ENCODE data around the gene INIP. TPM values are rescaled to one million over a fixed set of nuclear protein-coding genes. Genes with fewer than 3 reads are reported as not detected.

Gene INIP
- polyA plus RNA-seq, 1 donor from 2014 or later = 64.7 TPM

DNA sequence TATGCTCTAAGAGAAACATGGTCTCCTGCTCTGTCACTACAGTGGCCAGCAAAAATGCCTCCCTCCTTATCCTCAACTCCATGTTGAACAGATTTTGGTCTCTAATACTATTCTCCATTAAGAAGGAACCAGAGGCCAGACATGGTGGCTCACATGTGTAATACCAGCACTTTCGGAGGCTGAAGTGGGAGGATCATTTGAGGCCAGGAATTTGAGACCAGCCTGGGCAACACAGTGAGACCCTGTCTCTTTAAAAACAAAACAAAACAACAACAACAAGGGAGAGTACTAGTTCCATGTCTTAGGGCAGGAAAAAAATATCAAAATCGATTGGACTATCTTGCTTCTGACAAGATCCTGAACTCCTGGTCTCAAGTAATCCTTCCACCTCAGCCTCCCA is 14.6 kb downstream of the INIP start:
- Histone ChIP-seq H3K79me2 (replicated peaks; ENCODE audit: insufficient read depth, low read length) (peaks cover 7% of the 10 kb centered on the region), H3K36me3 (ENCODE audit: insufficient read depth, low read length) (no peaks in the 10 kb centered on the region)

DNA sequence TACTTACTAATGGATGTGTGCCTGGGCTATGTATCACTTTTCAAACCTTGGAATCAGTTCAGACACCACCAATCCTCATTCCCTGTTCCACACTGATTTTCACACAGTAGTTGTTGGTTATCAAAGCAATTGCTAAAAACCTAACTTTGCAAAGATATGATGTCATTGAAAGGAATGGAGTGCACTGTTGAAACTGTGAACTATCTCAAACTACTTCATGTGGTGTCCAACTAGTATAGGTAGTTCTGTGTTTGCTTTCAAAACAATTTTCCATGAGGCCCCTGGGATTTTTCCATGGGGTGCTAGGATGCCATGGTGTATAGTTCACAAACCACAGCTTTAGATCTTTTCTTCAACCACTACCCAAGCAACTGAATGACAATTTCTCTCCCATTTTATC is 17.8 kb downstream of the INIP start:
- Histone ChIP-seq H3F3A (ENCODE audit: insufficient read depth, low read length, poor library complexity, severe bottlenecking) (no peaks in the 10 kb centered on the region), H4K20me1 (ENCODE audit: insufficient read depth) (no peaks in the 10 kb centered on the region), H3K79me2 (replicated peaks; ENCODE audit: insufficient read depth, low read length) (peaks cover 7% of the 10 kb centered on the region), H3K9me2 (ENCODE audit: insufficient read depth, low read length) (no peaks in the 10 kb centered on the region), H2AFZ (ENCODE audit: low read depth, low read length) (no peak overlapping the region), H3K9me3 (ENCODE audit: low read length) (no peaks in the 10 kb centered on the region), H3K9ac (ENCODE audit: low read length) (no peak overlapping the region), H3K36me3 (ENCODE audit: insufficient read depth, low read length) (no peaks in the 10 kb centered on the region), H3K4me2 (ENCODE audit: low read length) (no peak overlapping the region), H3K4me3 (ENCODE audit: low read length) (no peak overlapping the region), H3K27me3 (ENCODE audit: insufficient read depth, low read depth, low read length) (no peaks in the 10 kb centered on the region), H3K27ac (ENCODE audit: low read length) (no peak overlapping the region)
- no peak for TF ChIP-seq RAD21 (conservative IDR thresholded peaks at IDR 0.05)
- TF ChIP-seq SMC3 (conservative IDR thresholded peaks at IDR 0.05; ENCODE audit: poor library complexity) = no peak
- TF ChIP-seq, protein P1, sequence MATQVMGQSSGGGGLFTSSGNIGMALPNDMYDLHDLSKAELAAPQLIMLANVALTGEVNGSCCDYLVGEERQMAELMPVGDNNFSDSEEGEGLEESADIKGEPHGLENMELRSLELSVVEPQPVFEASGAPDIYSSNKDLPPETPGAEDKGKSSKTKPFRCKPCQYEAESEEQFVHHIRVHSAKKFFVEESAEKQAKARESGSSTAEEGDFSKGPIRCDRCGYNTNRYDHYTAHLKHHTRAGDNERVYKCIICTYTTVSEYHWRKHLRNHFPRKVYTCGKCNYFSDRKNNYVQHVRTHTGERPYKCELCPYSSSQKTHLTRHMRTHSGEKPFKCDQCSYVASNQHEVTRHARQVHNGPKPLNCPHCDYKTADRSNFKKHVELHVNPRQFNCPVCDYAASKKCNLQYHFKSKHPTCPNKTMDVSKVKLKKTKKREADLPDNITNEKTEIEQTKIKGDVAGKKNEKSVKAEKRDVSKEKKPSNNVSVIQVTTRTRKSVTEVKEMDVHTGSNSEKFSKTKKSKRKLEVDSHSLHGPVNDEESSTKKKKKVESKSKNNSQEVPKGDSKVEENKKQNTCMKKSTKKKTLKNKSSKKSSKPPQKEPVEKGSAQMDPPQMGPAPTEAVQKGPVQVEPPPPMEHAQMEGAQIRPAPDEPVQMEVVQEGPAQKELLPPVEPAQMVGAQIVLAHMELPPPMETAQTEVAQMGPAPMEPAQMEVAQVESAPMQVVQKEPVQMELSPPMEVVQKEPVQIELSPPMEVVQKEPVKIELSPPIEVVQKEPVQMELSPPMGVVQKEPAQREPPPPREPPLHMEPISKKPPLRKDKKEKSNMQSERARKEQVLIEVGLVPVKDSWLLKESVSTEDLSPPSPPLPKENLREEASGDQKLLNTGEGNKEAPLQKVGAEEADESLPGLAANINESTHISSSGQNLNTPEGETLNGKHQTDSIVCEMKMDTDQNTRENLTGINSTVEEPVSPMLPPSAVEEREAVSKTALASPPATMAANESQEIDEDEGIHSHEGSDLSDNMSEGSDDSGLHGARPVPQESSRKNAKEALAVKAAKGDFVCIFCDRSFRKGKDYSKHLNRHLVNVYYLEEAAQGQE (IDR thresholded peaks at IDR 0.05; ENCODE audit: borderline replicate concordance) = no peak
- TF ChIP-seq TAF1 (IDR thresholded peaks at IDR 0.05; ENCODE audit: low read depth) = no peak
- no peak for TF ChIP-seq EP300 (conservative IDR thresholded peaks at IDR 0.05; ENCODE audit: poor library complexity, severe bottlenecking)
- TF ChIP-seq, protein P2, sequence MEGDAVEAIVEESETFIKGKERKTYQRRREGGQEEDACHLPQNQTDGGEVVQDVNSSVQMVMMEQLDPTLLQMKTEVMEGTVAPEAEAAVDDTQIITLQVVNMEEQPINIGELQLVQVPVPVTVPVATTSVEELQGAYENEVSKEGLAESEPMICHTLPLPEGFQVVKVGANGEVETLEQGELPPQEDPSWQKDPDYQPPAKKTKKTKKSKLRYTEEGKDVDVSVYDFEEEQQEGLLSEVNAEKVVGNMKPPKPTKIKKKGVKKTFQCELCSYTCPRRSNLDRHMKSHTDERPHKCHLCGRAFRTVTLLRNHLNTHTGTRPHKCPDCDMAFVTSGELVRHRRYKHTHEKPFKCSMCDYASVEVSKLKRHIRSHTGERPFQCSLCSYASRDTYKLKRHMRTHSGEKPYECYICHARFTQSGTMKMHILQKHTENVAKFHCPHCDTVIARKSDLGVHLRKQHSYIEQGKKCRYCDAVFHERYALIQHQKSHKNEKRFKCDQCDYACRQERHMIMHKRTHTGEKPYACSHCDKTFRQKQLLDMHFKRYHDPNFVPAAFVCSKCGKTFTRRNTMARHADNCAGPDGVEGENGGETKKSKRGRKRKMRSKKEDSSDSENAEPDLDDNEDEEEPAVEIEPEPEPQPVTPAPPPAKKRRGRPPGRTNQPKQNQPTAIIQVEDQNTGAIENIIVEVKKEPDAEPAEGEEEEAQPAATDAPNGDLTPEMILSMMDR (IDR thresholded peaks at IDR 0.05; ENCODE audit: poor library complexity, severe bottlenecking) = no peak
- TF ChIP-seq MXI1 (conservative IDR thresholded peaks at IDR 0.05; ENCODE audit: poor library complexity, severe bottlenecking) = no peak
- no peak for TF ChIP-seq POLR2AphosphoS5 (IDR thresholded peaks at IDR 0.05)
- TF ChIP-seq EZH2 (IDR thresholded peaks at IDR 0.05; ENCODE audit: borderline replicate concordance, insufficient read depth, low read length, poor library complexity, severe bottlenecking) = no peak

More for the DNA sequence above, 14.6 kb downstream of the INIP start:
- Histone ChIP-seq H3K27ac (ENCODE audit: low read length) (no peak overlapping the region), H4K20me1 (ENCODE audit: insufficient read depth) (no peaks in the 10 kb centered on the region), H3K4me2 (ENCODE audit: low read length) (no peak overlapping the region), H3K9ac (ENCODE audit: low read length) (no peak overlapping the region), H3K9me3 (ENCODE audit: low read length) (no peaks in the 10 kb centered on the region), H3F3A (ENCODE audit: insufficient read depth, low read length, poor library complexity, severe bottlenecking) (no peaks in the 10 kb centered on the region), H3K4me3 (ENCODE audit: low read length) (no peak overlapping the region), H3K27me3 (ENCODE audit: insufficient read depth, low read depth, low read length) (no peaks in the 10 kb centered on the region), H3K9me2 (ENCODE audit: insufficient read depth, low read length) (no peaks in the 10 kb centered on the region), H2AFZ (ENCODE audit: low read depth, low read length) (no peak overlapping the region)
- no peak for TF ChIP-seq RAD21 (conservative IDR thresholded peaks at IDR 0.05)
- no peak for TF ChIP-seq POLR2AphosphoS5 (IDR thresholded peaks at IDR 0.05)
- TF ChIP-seq TAF1 (IDR thresholded peaks at IDR 0.05; ENCODE audit: low read depth) = no peak
- no peak for TF ChIP-seq EZH2 (IDR thresholded peaks at IDR 0.05; ENCODE audit: borderline replicate concordance, insufficient read depth, low read length, poor library complexity, severe bottlenecking)
- TF ChIP-seq EP300 (conservative IDR thresholded peaks at IDR 0.05; ENCODE audit: poor library complexity, severe bottlenecking) = no peak
- TF ChIP-seq, protein P2 (IDR thresholded peaks at IDR 0.05; ENCODE audit: poor library complexity, severe bottlenecking) = no peak
- TF ChIP-seq, protein P1 (IDR thresholded peaks at IDR 0.05; ENCODE audit: borderline replicate concordance) = no peak
- no peak for TF ChIP-seq MXI1 (conservative IDR thresholded peaks at IDR 0.05; ENCODE audit: poor library complexity, severe bottlenecking)
- TF ChIP-seq SMC3 (conservative IDR thresholded peaks at IDR 0.05; ENCODE audit: poor library complexity) = no peak
